Fibroblast of lung (primary cell): ENCODE data around the gene CRIP3.

Experiments
- CTCF ChIP-seq, 2 donors: IDR thresholded peaks in 1 of 2; conservative IDR thresholded peaks in 1 of 2; 1 replicate in 1 of 2; 2 replicates in 1 of 2; pipeline ENCODE4 v1.5.1; 2011 to 2012; ENCODE audit warnings: low read length in 2 of 2, control low read depth in 1 of 2, inconsistent platforms in 1 of 2, low read depth in 1 of 2, mild to moderate bottlenecking in 1 of 2
- EZH2 ChIP-seq: IDR thresholded peaks from 2 replicates; pipeline ENCODE4 v1.5.1; 2012; ENCODE audit warnings: low read length, control low read depth, mild to moderate bottlenecking; ENCODE audit errors: missing control alignments

- TF ChIP-seq CTCF (conservative IDR thresholded peaks at IDR 0.05 in 1 of 2, IDR thresholded peaks at IDR 0.05 in 1 of 2; ENCODE audit: low read depth in 1 of 2, low read length in 2 of 2) = no peak
- no peak for TF ChIP-seq EZH2
These were observed 44.0 kb downstream of the CRIP3 start for GRCh38 chr6:43264599-43265145.
